PC-9 (cell line): ENCODE data around the gene UBTF. TPM values are rescaled to one million over a fixed set of nuclear protein-coding genes. Genes with fewer than 3 reads are reported as not detected.

ENCODE experiments used
- BruUV-seq: library from RNA; stranded (reverse); fragments of 400-500 nt; replicated peaks from 2 replicates; lab custom pipeline; 2021; lab: Mats Ljungman, UMichigan
- CTCF ChIA-PET: fragments of 300-600 bp; sonication (Branson Sonifier 250); formaldehyde crosslinking; loops from one replicate; lab custom pipeline; 2022; ENCODE audit warnings: antibody characterized with exemption; lab: Charles Lee
- POLR2A ChIA-PET: fragments of 300-600 bp; sonication (Branson Sonifier 250); formaldehyde crosslinking; loops from one replicate; lab custom pipeline; 2022; ENCODE audit warnings: antibody characterized with exemption; ENCODE audit not compliant: unreplicated experiment; lab: Charles Lee
- DNase-seq, 2 experiments: peaks; one replicate each; pipeline versions ENCODE4 v3.0.0 to v3.0.0-alpha.2; 2015 to 2022; ENCODE audit warnings: mixed read lengths in 1 of 2
- H2AFZ ChIP-seq: fragments of 200-600 bp; sonication (generic); 2 replicates; pipeline ENCODE4 v1.8.1; 2017; ENCODE audit warnings: antibody characterized with exemption
- H3F3A ChIP-seq: fragments of 200-600 bp; sonication (generic); 2 replicates; pipeline ENCODE4 v1.8.1; 2017; ENCODE audit warnings: antibody characterized with exemption, mild to moderate bottlenecking, low read depth; ENCODE audit not compliant: insufficient read depth
- H3K27ac ChIP-seq: fragments of 200-600 bp; sonication (generic); 2 replicates; pipeline ENCODE4 v1.6.1; 2016; ENCODE audit warnings: mixed run types
- H3K27me3 ChIP-seq: fragments of 200-600 bp; sonication (generic); 2 replicates; pipeline ENCODE4 v1.6.1; 2016; ENCODE audit warnings: low read depth, mixed run types; ENCODE audit not compliant: insufficient read depth
- H3K36me3 ChIP-seq: fragments of 200-600 bp; sonication (generic); 2 replicates; pipeline ENCODE4 v1.6.1; 2016; ENCODE audit warnings: low read depth, mixed run types
- H3K4me1 ChIP-seq: fragments of 200-600 bp; sonication (generic); replicated peaks from 2 replicates; pipeline ENCODE4 v1.6.1; 2016; ENCODE audit warnings: mixed run types; ENCODE audit not compliant: insufficient read depth
- H3K4me2 ChIP-seq: fragments of 200-600 bp; sonication (generic); 2 replicates; pipeline ENCODE4 v1.6.1; 2017; ENCODE audit warnings: mixed run types
- H3K4me3 ChIP-seq: fragments of 200-600 bp; sonication (generic); 2 replicates; pipeline ENCODE4 v1.6.1; 2016; ENCODE audit warnings: mixed run types
- H3K79me2 ChIP-seq: fragments of 200-600 bp; sonication (generic); 2 replicates; pipeline ENCODE4 v1.6.1; 2017; ENCODE audit warnings: low read depth, mixed run types
- H3K9me2 ChIP-seq: fragments of 200-600 bp; sonication (generic); 2 replicates; pipeline ENCODE4 v1.8.1; 2017; ENCODE audit warnings: mild to moderate bottlenecking; ENCODE audit not compliant: insufficient read depth
- H3K9me3 ChIP-seq: fragments of 200-600 bp; sonication (generic); 2 replicates; pipeline ENCODE4 v1.8.1; 2016; ENCODE audit warnings: low read depth; ENCODE audit not compliant: insufficient read depth
- H4K20me1 ChIP-seq: fragments of 200-600 bp; sonication (generic); 2 replicates; pipeline ENCODE4 v1.8.1; 2017; ENCODE audit not compliant: insufficient read depth
- CTCF ChIP-seq: fragments of 200-600 bp; sonication (generic); conservative IDR thresholded peaks from 2 replicates; pipeline ENCODE4 v1.6.1; 2017; ENCODE audit warnings: mixed run types, antibody characterized with exemption, mild to moderate bottlenecking, moderate library complexity
- EZH2 ChIP-seq: fragments of 200-600 bp; sonication (generic); IDR thresholded peaks from 2 replicates; pipeline ENCODE4 v1.8.0; 2017; ENCODE audit warnings: antibody characterized with exemption, low read depth
- intact Hi-C: fragments of 100-400 bp; cut with micrococcal nuclease; formaldehyde crosslinking; loops from one replicate; pipeline ENCODE4 v1.10.0; 2022; ENCODE audit not compliant: unreplicated experiment
- total RNA-seq: library from RNA; stranded (reverse); gene quantifications from 2 replicates; pipeline ENCODE4 v1.2.3, GENCODE V29; 2021

Gene UBTF
- total RNA-seq, 1 experiment from 2014 or later: 61.7 TPM

- no peak overlapping the region for H3K27ac ChIP-seq
- no peaks in the 10 kb centered on the region for H4K20me1 ChIP-seq
- no peaks in the 10 kb centered on the region for H3K9me2 ChIP-seq
- CTCF ChIA-PET: interaction anchor here (0.6 to 0.9 kb wide), 3 partner anchors 17 to 212 kb away, joined by 3 to 10 read pairs (median 5); no protein-coding TSS in a partner anchor
- TF ChIP-seq EZH2 (no peak), CTCF (no peak)
- POLR2A ChIA-PET: interaction anchor here (0.6 to 0.7 kb wide), 2 partner anchors 28 to 86 kb away, joined by 3 to 6 read pairs; partner anchors contain the start of gene RUNDC3A
- peaks cover 21% of the 10 kb centered on the region for H3K4me1 ChIP-seq
- peak overlapping the region; percentile 97 for H3K4me3 ChIP-seq
- no peaks in the 10 kb centered on the region for H3K9me3 ChIP-seq
- peak overlapping the region; percentile 92 for H3K4me2 ChIP-seq
- BruUV-seq: no TSS peak
- H3K79me2 ChIP-seq: peaks cover 20% of the 10 kb centered on the region
- intact Hi-C loops: loop anchor here (5.0 kb wide), 1 partner anchor 86 kb away; the partner anchor contains the start of gene RUNDC3A
- peaks cover 26% of the 10 kb centered on the region; the same call in 1 of the 2 replicates for H3F3A ChIP-seq
- peaks cover 3% of the 10 kb centered on the region for H3K36me3 ChIP-seq
- DNase-seq: no peak
- H2AFZ ChIP-seq: peak overlapping the region; percentile 92
- H3K27me3 ChIP-seq: no peaks in the 10 kb centered on the region
These were observed 2.3 kb upstream of the UBTF start for GRCh38 chr17:44221862-44222111.

GRCh38 chr17:44221084-44221861, 1.8 kb upstream of the UBTF start:
- ChIA-PET POLR2A (interaction anchor here (0.7 kb wide), 1 partner anchor 27 kb away, joined by 6 read pairs; no protein-coding TSS in a partner anchor), CTCF (interaction anchor here (0.6 to 0.9 kb wide), 4 partner anchors 17 to 212 kb away, joined by 3 to 10 read pairs (median 6); partner anchors contain the start of gene ATXN7L3)
- H4K20me1 ChIP-seq: no peaks in the 10 kb centered on the region
- H3F3A ChIP-seq: peaks cover 31% of the 10 kb centered on the region; the same call in 1 of the 2 replicates
- H3K9me3 ChIP-seq: no peaks in the 10 kb centered on the region
- peaks cover 22% of the 10 kb centered on the region for H3K4me1 ChIP-seq
- peaks cover 25% of the 10 kb centered on the region for H3K79me2 ChIP-seq
- TF ChIP-seq CTCF (no peak), EZH2 (no peak)
- intact Hi-C loops: loop anchor here (5.0 kb wide), 1 partner anchor 86 kb away; the partner anchor contains the start of gene RUNDC3A
- H2AFZ ChIP-seq: peak overlapping the region; percentile 92
- H3K4me2 ChIP-seq: peak overlapping the region; percentile 92
- peak overlapping the region; percentile 97 for H3K4me3 ChIP-seq
- no peaks in the 10 kb centered on the region for H3K9me2 ChIP-seq
- BruUV-seq: no TSS peak
- no peak overlapping the region for H3K27ac ChIP-seq
- H3K27me3 ChIP-seq: no peaks in the 10 kb centered on the region
- peaks cover 8% of the 10 kb centered on the region for H3K36me3 ChIP-seq
- peak; percentile 64 to 67 for DNase-seq

GRCh38 chr17:44220213-44221083, 973 bp upstream of the UBTF start:
- peak overlapping the region; percentile 92 for H2AFZ ChIP-seq
- intact Hi-C loops: loop anchor here (5.0 kb wide), 1 partner anchor 87 kb away; the partner anchor contains the start of gene RUNDC3A
- peaks cover 22% of the 10 kb centered on the region for H3K4me1 ChIP-seq
- no peaks in the 10 kb centered on the region for H3K9me2 ChIP-seq
- H4K20me1 ChIP-seq: no peaks in the 10 kb centered on the region
- peaks cover 29% of the 10 kb centered on the region for H3K79me2 ChIP-seq
- H3K9me3 ChIP-seq: no peaks in the 10 kb centered on the region
- peaks cover 36% of the 10 kb centered on the region; the same call in 1 of the 2 replicates for H3F3A ChIP-seq
- H3K4me2 ChIP-seq: peak overlapping the region; percentile 92
- TF ChIP-seq EZH2: no peak
- no peak for TF ChIP-seq CTCF
- TSS peak; percentile 32 for BruUV-seq
- ChIA-PET POLR2A (interaction anchor here (0.6 kb wide), 1 partner anchor 13 kb away, joined by 3 read pairs; no protein-coding TSS in a partner anchor), CTCF (no interaction called here)
- H3K36me3 ChIP-seq: peaks cover 16% of the 10 kb centered on the region
- peak overlapping the region; percentile 97 for H3K4me3 ChIP-seq
- peak in 1 of 2 experiments; percentile 26 for DNase-seq
- no peaks in the 10 kb centered on the region for H3K27me3 ChIP-seq
- peak overlapping the region; percentile 6; the same call in 1 of the 2 replicates for H3K27ac ChIP-seq
